ENCODE results near the gene AGBL4.

AGBL4 gene

GRCh38 chr1:49111931-49112330 lies 911.8 kb downstream of the AGBL4 start:
- H3K4me3 ChIP-seq (ENCODE audit: low read depth, low read length) = no peak overlapping the region
- no peak for TF ChIP-seq CTCF (IDR thresholded peaks at IDR 0.05; ENCODE audit: borderline replicate concordance, insufficient read depth, low read depth, low read length)

GRCh38 chr1:49106445-49106844 lies 917.3 kb downstream of the AGBL4 start:
- TF ChIP-seq CTCF (IDR thresholded peaks at IDR 0.05; ENCODE audit: borderline replicate concordance, insufficient read depth, low read depth, low read length) = no peak
- H3K4me3 ChIP-seq (ENCODE audit: low read depth, low read length) = no peak overlapping the region

- no peak for TF ChIP-seq CTCF (IDR thresholded peaks at IDR 0.05; ENCODE audit: borderline replicate concordance, insufficient read depth, low read depth, low read length)
- H3K4me3 ChIP-seq (ENCODE audit: low read depth, low read length) = no peak overlapping the region
Observed at GRCh38 chr1:49104575-49104974, 919.2 kb downstream of the AGBL4 start.

GRCh38 chr1:49102752-49103151 lies 921.0 kb downstream of the AGBL4 start:
- H3K4me3 ChIP-seq (ENCODE audit: low read depth, low read length) = no peak overlapping the region
- no peak for TF ChIP-seq CTCF (IDR thresholded peaks at IDR 0.05; ENCODE audit: borderline replicate concordance, insufficient read depth, low read depth, low read length)

- no peak for TF ChIP-seq CTCF (IDR thresholded peaks at IDR 0.05; ENCODE audit: borderline replicate concordance, insufficient read depth, low read depth, low read length)
- no peak overlapping the region for H3K4me3 ChIP-seq (ENCODE audit: low read depth, low read length)
Observed at GRCh38 chr1:49098866-49099265, 924.9 kb downstream of the AGBL4 start.

GRCh38 chr1:49086327-49086726 lies 937.4 kb downstream of the AGBL4 start:
- TF ChIP-seq CTCF (IDR thresholded peaks at IDR 0.05; ENCODE audit: borderline replicate concordance, insufficient read depth, low read depth, low read length) = no peak
- no peak overlapping the region for H3K4me3 ChIP-seq (ENCODE audit: low read depth, low read length)

GRCh38 chr1:49085079-49085478 lies 938.7 kb downstream of the AGBL4 start:
- no peak overlapping the region for H3K4me3 ChIP-seq (ENCODE audit: low read depth, low read length)
- no peak for TF ChIP-seq CTCF (IDR thresholded peaks at IDR 0.05; ENCODE audit: borderline replicate concordance, insufficient read depth, low read depth, low read length)
